Parietal lobe (tissue), 1 donor: ENCODE measurements around the gene PAAF1. TPM values are rescaled to one million over a fixed set of nuclear protein-coding genes. Genes with fewer than 3 reads are reported as not detected.

Experiments
- total RNA-seq: library from RNA; depleted of rRNA; stranded (reverse); fragments of >200 nt; gene quantifications from one replicate; pipeline ENCODE4 v1.2.3, GENCODE V29; 2014

The PAAF1 gene
- total RNA-seq: 19.1 TPM

GRCh38 chr11:73876424-73877310, at the start of gene PAAF1, which contains the start of gene COA4:
Gene PAAF1 (plus strand): TSS chr11:73876999. CDS start chr11:73877022, 23 bp downstream.
Gene COA4 (minus strand): TSS chr11:73876846. CDS start chr11:73873378, 3,468 bp downstream.

GRCh38 chr11:73950869-73951710, 74.3 kb downstream of the PAAF1 start, which contains the start of gene DNAJB13:
Gene DNAJB13 (plus strand): TSS chr11:73951026. CDS start chr11:73951070, 44 bp downstream.

Other genes starting within 250 kb of the PAAF1 start
- gene PLEKHB1, start 230.4 kb upstream of the PAAF1 start, total RNA-seq: 5.9 TPM
- 297 TPM for gene RAB6A, start 115.9 kb upstream of the PAAF1 start, total RNA-seq
- 32.2 TPM for gene MRPL48, start 89.1 kb upstream of the PAAF1 start, total RNA-seq
- 38.8 TPM for gene COA4, start 153 bp upstream of the PAAF1 start, total RNA-seq
- 1.3 TPM for gene DNAJB13, start 74.0 kb downstream of the PAAF1 start, total RNA-seq
- gene UCP2, start 105.8 kb downstream of the PAAF1 start, total RNA-seq: 12.8 TPM
- gene UCP3, start 132.1 kb downstream of the PAAF1 start, total RNA-seq: 6.3 TPM